NB4 (cell line): ENCODE results near the gene MSH6.

Experiments
- POLR2A ChIP-seq: IDR thresholded peaks from 2 replicates; pipeline ENCODE4 v1.6.1; 2011; ENCODE audit warnings: mild to moderate bottlenecking; ENCODE audit not compliant: insufficient read length; ENCODE audit errors: extremely low read depth
- TF ChIP-seq, protein P1 (sequence below): IDR thresholded peaks from 2 replicates; pipeline ENCODE4 v1.6.1; 2011; ENCODE audit warnings: low read depth, low read length
- TF ChIP-seq, protein P2 (sequence below): IDR thresholded peaks from one replicate; pipeline ENCODE4 v1.5.1; 2012; ENCODE audit warnings: low read depth, low read length

- TF ChIP-seq POLR2A = no peak
- TF ChIP-seq, protein P1, sequence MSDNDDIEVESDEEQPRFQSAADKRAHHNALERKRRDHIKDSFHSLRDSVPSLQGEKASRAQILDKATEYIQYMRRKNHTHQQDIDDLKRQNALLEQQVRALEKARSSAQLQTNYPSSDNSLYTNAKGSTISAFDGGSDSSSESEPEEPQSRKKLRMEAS = no peak
- TF ChIP-seq, protein P2, sequence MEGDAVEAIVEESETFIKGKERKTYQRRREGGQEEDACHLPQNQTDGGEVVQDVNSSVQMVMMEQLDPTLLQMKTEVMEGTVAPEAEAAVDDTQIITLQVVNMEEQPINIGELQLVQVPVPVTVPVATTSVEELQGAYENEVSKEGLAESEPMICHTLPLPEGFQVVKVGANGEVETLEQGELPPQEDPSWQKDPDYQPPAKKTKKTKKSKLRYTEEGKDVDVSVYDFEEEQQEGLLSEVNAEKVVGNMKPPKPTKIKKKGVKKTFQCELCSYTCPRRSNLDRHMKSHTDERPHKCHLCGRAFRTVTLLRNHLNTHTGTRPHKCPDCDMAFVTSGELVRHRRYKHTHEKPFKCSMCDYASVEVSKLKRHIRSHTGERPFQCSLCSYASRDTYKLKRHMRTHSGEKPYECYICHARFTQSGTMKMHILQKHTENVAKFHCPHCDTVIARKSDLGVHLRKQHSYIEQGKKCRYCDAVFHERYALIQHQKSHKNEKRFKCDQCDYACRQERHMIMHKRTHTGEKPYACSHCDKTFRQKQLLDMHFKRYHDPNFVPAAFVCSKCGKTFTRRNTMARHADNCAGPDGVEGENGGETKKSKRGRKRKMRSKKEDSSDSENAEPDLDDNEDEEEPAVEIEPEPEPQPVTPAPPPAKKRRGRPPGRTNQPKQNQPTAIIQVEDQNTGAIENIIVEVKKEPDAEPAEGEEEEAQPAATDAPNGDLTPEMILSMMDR = no peak
Measured at GRCh38 chr2:47801118-47801517, 18.2 kb downstream of the MSH6 start.
